Osteoblast (primary cell): ENCODE measurements around the gene GNAL. TPM values are rescaled to one million over a fixed set of nuclear protein-coding genes. Genes with fewer than 3 reads are reported as not detected.

ENCODE experiments used
- DNase-seq: peaks from one replicate; pipeline ENCODE4 v3.0.0; 2011; ENCODE audit warnings: low spot score, mixed read lengths; ENCODE audit not compliant: insufficient read length; ENCODE audit errors: missing footprints
- H2AFZ ChIP-seq: 2 replicates; pipeline ENCODE4 v1.6.0; 2011; ENCODE audit warnings: mild to moderate bottlenecking, low read length
- H3K27ac ChIP-seq: 2 replicates; pipeline ENCODE4 v1.5.1; 2011; ENCODE audit warnings: mild to moderate bottlenecking, low read depth, low read length, moderate library complexity
- H3K27me3 ChIP-seq: 2 replicates; pipeline ENCODE4 v1.6.0; 2012; ENCODE audit warnings: mild to moderate bottlenecking, control low read depth, inconsistent platforms, low read length, moderate library complexity; ENCODE audit not compliant: insufficient read depth
- H3K36me3 ChIP-seq: 2 replicates; pipeline ENCODE4 v1.5.1; 2011; ENCODE audit warnings: mild to moderate bottlenecking, low read length, control low read depth, moderate library complexity; ENCODE audit not compliant: insufficient read depth
- H3K4me1 ChIP-seq: 2 replicates; pipeline ENCODE4 v1.5.1; 2011; ENCODE audit warnings: mild to moderate bottlenecking, low read length, control low read depth, moderate library complexity; ENCODE audit not compliant: insufficient read depth
- H3K4me2 ChIP-seq: 2 replicates; pipeline ENCODE4 v1.6.0; 2011; ENCODE audit warnings: mild to moderate bottlenecking, low read length; ENCODE audit not compliant: insufficient read depth
- H3K4me3 ChIP-seq: fragments of 200-600 bp; sonication (generic); 3 replicates; pipeline ENCODE4 v1.5.1; 2012; ENCODE audit warnings: mild to moderate bottlenecking, low read length, inconsistent platforms; ENCODE audit not compliant: insufficient read depth
- H3K79me2 ChIP-seq: 2 replicates; pipeline ENCODE4 v1.6.0; 2012; ENCODE audit warnings: mild to moderate bottlenecking, low read length, control low read depth, inconsistent platforms; ENCODE audit not compliant: insufficient read depth
- H3K9me3 ChIP-seq: 2 replicates; pipeline ENCODE4 v1.5.1; 2011; ENCODE audit warnings: low read depth, low read length, control low read depth
- H4K20me1 ChIP-seq: 2 replicates; pipeline ENCODE4 v1.6.0; 2012; ENCODE audit warnings: mild to moderate bottlenecking, low read length, control low read depth; ENCODE audit not compliant: insufficient read depth
- total RNA-seq: library from RNA; depleted of rRNA; stranded (reverse); fragments of >200 nt; gene quantifications from 2 replicates; pipeline ENCODE4 v1.2.3, GENCODE V29; 2012
- TF ChIP-seq, protein P1 (sequence below): IDR thresholded peaks from 2 replicates; pipeline ENCODE4 v1.5.1; 2011; ENCODE audit warnings: mild to moderate bottlenecking, low read depth, low read length, moderate library complexity; ENCODE audit errors: extremely low read depth

Gene GNAL
- total RNA-seq, 1 donor = 0.72 TPM

DNA sequence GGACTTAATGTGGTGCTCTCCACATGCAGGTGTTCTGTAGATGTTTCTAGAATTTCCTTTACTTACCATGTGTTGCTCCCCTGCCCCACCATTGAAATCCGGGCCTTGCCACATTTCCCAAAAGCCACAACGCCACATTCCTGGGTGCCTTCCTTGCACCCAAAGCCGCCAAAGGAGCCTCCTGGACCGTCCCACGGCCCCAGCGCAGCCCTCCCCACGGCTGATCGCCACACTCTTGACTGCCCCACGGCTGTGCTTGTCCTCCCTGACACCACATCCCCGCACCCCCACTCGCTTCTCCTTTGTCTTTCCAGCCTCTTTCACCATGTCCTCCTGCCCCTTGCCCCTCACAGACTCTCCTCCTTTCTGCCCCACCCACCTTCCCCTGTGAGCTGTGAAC, 121.9 kb downstream of the GNAL start:
- no peaks in the 10 kb centered on the region for H3K36me3 ChIP-seq

DNA sequence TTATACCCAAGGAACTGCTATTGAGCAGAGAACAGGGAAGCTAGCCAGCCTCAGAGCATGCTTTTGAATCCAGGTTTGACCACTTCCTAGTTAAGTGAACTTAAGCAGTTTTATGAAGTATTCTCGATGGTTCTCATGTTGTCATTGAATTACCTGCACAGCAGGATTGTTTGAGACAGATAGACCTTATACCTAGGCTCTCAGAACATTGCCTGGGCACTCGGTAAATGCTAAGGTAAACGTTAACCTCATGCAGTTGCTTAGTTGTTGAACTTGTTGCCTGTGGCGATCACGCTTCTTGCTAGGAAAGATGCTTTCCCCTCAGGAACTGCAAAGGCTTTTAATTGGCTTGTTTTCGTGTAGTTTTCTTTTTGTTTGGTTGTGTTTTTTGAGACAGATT, 128.2 kb downstream of the GNAL start:
- DNase-seq = no peak
- no peaks in the 10 kb centered on the region for H3K36me3 ChIP-seq
- H2AFZ ChIP-seq = no peak overlapping the region
- H3K4me2 ChIP-seq = no peak overlapping the region
- H3K4me3 ChIP-seq = no peak overlapping the region
- H3K9me3 ChIP-seq = no peaks in the 10 kb centered on the region
- TF ChIP-seq, protein P1, sequence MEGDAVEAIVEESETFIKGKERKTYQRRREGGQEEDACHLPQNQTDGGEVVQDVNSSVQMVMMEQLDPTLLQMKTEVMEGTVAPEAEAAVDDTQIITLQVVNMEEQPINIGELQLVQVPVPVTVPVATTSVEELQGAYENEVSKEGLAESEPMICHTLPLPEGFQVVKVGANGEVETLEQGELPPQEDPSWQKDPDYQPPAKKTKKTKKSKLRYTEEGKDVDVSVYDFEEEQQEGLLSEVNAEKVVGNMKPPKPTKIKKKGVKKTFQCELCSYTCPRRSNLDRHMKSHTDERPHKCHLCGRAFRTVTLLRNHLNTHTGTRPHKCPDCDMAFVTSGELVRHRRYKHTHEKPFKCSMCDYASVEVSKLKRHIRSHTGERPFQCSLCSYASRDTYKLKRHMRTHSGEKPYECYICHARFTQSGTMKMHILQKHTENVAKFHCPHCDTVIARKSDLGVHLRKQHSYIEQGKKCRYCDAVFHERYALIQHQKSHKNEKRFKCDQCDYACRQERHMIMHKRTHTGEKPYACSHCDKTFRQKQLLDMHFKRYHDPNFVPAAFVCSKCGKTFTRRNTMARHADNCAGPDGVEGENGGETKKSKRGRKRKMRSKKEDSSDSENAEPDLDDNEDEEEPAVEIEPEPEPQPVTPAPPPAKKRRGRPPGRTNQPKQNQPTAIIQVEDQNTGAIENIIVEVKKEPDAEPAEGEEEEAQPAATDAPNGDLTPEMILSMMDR = no peak
- H3K4me1 ChIP-seq = no peaks in the 10 kb centered on the region
- no peak overlapping the region for H3K27ac ChIP-seq
- no peaks in the 10 kb centered on the region for H3K79me2 ChIP-seq
- no peaks in the 10 kb centered on the region for H4K20me1 ChIP-seq
- peaks cover 4% of the 10 kb centered on the region for H3K27me3 ChIP-seq

More for the DNA sequence above, 121.9 kb downstream of the GNAL start:
- H3K4me3 ChIP-seq = no peak overlapping the region
- no peaks in the 10 kb centered on the region for H3K27me3 ChIP-seq
- H3K4me2 ChIP-seq = no peak overlapping the region
- DNase-seq = peak; percentile 19
- H3K4me1 ChIP-seq = peaks cover 14% of the 10 kb centered on the region
- no peaks in the 10 kb centered on the region for H3K79me2 ChIP-seq
- no peaks in the 10 kb centered on the region for H4K20me1 ChIP-seq
- no peak overlapping the region for H2AFZ ChIP-seq
- H3K27ac ChIP-seq = no peak overlapping the region
- TF ChIP-seq, protein P1 = no peak
- no peaks in the 10 kb centered on the region for H3K9me3 ChIP-seq

DNA sequence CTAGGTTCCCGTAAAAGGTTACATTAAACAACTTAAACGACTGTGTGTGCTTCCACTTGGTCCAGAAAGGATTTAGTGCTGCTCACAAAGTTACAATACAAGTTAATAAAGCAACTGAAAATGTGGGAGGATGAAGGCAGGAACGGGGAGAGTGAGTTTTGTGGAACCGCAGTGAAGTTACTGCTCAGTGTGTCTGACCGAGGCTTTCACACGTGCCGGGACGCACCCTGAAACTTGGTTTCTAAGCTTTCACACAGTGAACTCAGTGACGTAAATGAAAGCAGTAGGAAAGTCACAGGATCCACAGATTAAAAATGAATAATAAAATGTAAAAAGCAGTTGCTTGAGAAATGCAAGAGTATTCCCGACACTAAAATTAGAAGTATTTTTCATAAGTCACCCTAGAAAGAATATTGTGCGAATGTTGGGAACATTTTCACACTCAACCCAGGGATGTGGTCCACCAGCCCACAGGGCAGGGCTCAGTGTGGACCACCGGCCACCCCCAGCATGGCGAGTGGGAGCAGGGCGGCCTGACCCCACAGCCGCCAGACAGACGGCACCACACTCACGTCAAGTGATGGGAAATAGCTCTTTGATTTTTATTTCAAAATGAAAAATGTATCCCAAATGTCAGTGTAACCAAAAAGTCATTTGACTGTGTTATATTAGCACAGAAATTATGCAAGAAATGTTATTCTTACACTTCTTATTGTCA, 129.6 kb downstream of the GNAL start:
- no peak overlapping the region for H3K4me3 ChIP-seq
- H4K20me1 ChIP-seq = no peaks in the 10 kb centered on the region
- H3K27me3 ChIP-seq = peaks cover 4% of the 10 kb centered on the region
- no peaks in the 10 kb centered on the region for H3K9me3 ChIP-seq
- TF ChIP-seq, protein P1 = no peak
- H3K4me2 ChIP-seq = peak overlapping the region; percentile 51
- peak overlapping the region; percentile 51 for H2AFZ ChIP-seq
- H3K27ac ChIP-seq = no peak overlapping the region
- no peaks in the 10 kb centered on the region for H3K79me2 ChIP-seq
- no peaks in the 10 kb centered on the region for H3K36me3 ChIP-seq
- H3K4me1 ChIP-seq = no peaks in the 10 kb centered on the region
- peak; percentile 34 for DNase-seq

DNA sequence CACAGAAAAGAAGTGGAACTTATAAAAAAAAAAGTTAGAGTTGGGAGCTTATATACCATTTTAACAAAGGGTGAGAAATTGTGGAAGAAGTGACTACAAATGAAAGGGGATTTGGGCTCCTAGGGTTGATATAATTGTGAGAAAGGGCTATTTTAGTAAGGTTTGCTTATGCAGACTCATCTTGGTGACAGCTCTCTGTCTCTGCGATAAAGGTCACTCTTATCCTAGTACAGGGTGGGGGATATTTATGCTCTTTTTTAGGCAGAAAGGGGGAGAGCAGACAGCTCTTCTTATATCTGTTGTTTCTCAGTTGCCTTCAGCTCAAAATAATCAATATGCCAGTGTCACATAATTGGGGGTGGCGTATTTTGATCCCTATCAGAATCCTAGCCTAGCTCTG, 130.9 kb downstream of the GNAL start:
- H3K79me2 ChIP-seq = no peaks in the 10 kb centered on the region
- H2AFZ ChIP-seq = no peak overlapping the region
- H3K27me3 ChIP-seq = peaks cover 4% of the 10 kb centered on the region
- no peak overlapping the region for H3K4me2 ChIP-seq
- no peaks in the 10 kb centered on the region for H4K20me1 ChIP-seq
- no peaks in the 10 kb centered on the region for H3K4me1 ChIP-seq
- DNase-seq = no peak
- H3K9me3 ChIP-seq = no peaks in the 10 kb centered on the region
- TF ChIP-seq, protein P1 = no peak
- no peak overlapping the region for H3K4me3 ChIP-seq
- H3K36me3 ChIP-seq = no peaks in the 10 kb centered on the region
- no peak overlapping the region for H3K27ac ChIP-seq
